SU-DHL-6 (cell line): Measurements from ENCODE around the gene SOX21.

Source experiments
- H2AFZ ChIP-seq: fragments of 200-600 bp; sonication (generic); 2 replicates; pipeline ENCODE4 v1.6.1; 2014; ENCODE audit warnings: low read depth, mild to moderate bottlenecking, moderate library complexity, mixed read lengths, antibody characterized with exemption, low read length; ENCODE audit not compliant: severe bottlenecking
- H3F3A ChIP-seq: fragments of 200-600 bp; shearing (Covaris generic); 2 replicates; pipeline ENCODE4 v1.6.0; 2016; ENCODE audit warnings: antibody characterized with exemption, mild to moderate bottlenecking; ENCODE audit not compliant: insufficient read depth
- H3K27ac ChIP-seq: fragments of 200-600 bp; sonication (generic); 2 replicates; pipeline ENCODE4 v1.5.1; 2016; ENCODE audit warnings: low read depth, mild to moderate bottlenecking, low read length, moderate library complexity, mixed read lengths
- H3K27me3 ChIP-seq: fragments of 200-600 bp; sonication (generic), shearing (Covaris generic); 2 replicates; pipeline ENCODE4 v1.6.0; 2014; ENCODE audit warnings: mild to moderate bottlenecking, low read length
- H3K36me3 ChIP-seq: fragments of 200-600 bp; sonication (generic); 2 replicates; pipeline ENCODE4 v1.6.1; 2014; ENCODE audit warnings: mild to moderate bottlenecking, low read length, mixed read lengths
- H3K4me2 ChIP-seq: fragments of 300-600, 200-600 bp; shearing (Covaris generic), sonication (generic); 2 replicates; pipeline ENCODE4 v1.6.0; 2014; ENCODE audit warnings: low read length, low read depth, mild to moderate bottlenecking; ENCODE audit not compliant: poor library complexity, severe bottlenecking
- H3K4me3 ChIP-seq: fragments of 200-600 bp; sonication (generic); 2 replicates; pipeline ENCODE4 v1.5.1; 2014; ENCODE audit warnings: antibody characterized with exemption, low read length, mild to moderate bottlenecking, mixed read lengths; ENCODE audit not compliant: insufficient read depth, poor library complexity, severe bottlenecking
- H3K79me2 ChIP-seq: fragments of 200-600 bp; sonication (generic); 2 replicates; pipeline ENCODE4 v1.6.1; 2014; ENCODE audit warnings: mild to moderate bottlenecking, low read length, moderate library complexity; ENCODE audit not compliant: insufficient read depth
- H3K9ac ChIP-seq: fragments of 200-600 bp; sonication (generic); 2 replicates; pipeline ENCODE4 v1.7.0; 2014; ENCODE audit warnings: mild to moderate bottlenecking, low read length
- H3K9me2 ChIP-seq: fragments of 200-600 bp; sonication (generic); replicated peaks from 2 replicates; pipeline ENCODE4 v1.6.1; 2014; ENCODE audit warnings: low read length; ENCODE audit not compliant: insufficient read depth
- H3K9me3 ChIP-seq: fragments of 200-600 bp; sonication (generic); 2 replicates; pipeline ENCODE4 v1.6.1; 2014; ENCODE audit warnings: low read length, mixed read lengths; ENCODE audit not compliant: insufficient read depth
- H4K20me1 ChIP-seq: fragments of 200-600 bp; sonication (generic); 2 replicates; pipeline ENCODE4 v1.6.1; 2014; ENCODE audit warnings: low read depth, mild to moderate bottlenecking, antibody characterized with exemption, low read length, moderate library complexity, mixed read lengths
- CTCF ChIP-seq: fragments of 200-600 bp; sonication (generic); IDR thresholded peaks from one replicate; pipeline ENCODE4 v1.5.1; 2017; ENCODE audit warnings: antibody characterized with exemption, mild to moderate bottlenecking, low read length, moderate library complexity; ENCODE audit not compliant: insufficient read depth, poor library complexity, severe bottlenecking
- EZH2phosphoT487 ChIP-seq: fragments of 200-600 bp; sonication (generic), shearing (Covaris generic); conservative IDR thresholded peaks from 2 replicates; pipeline ENCODE4 v1.6.1; 2018; ENCODE audit warnings: mild to moderate bottlenecking, antibody characterized with exemption, low read length, moderate library complexity, mixed read lengths

SOX21 gene

GRCh38 chr13:94712287-94712811 lies at the start of gene SOX21:
Gene SOX21, minus strand, starts transcription at chr13:94712545. Its CDS starts 496 bp downstream, at chr13:94712049.
- no peak within 1 kb of the TSS for H3K27ac ChIP-seq
- no peak within 1 kb of the TSS for H3K4me3 ChIP-seq
- TF ChIP-seq EZH2phosphoT487, result no peak
- no peak for TF ChIP-seq CTCF
- no peaks in the 10 kb centered on the region for H4K20me1 ChIP-seq
- H3K4me2 ChIP-seq, result no peak within 1 kb of the TSS
- H3F3A ChIP-seq, result no peaks in the 10 kb centered on the region
- H3K9me2 ChIP-seq, result no peaks in the 10 kb centered on the region
- H3K27me3 ChIP-seq, result no peaks in the 10 kb centered on the region
- H2AFZ ChIP-seq, result no peak within 1 kb of the TSS
- H3K9me3 ChIP-seq, result no peaks in the 10 kb centered on the region
- H3K36me3 ChIP-seq, result no peaks in the 10 kb centered on the region
- H3K79me2 ChIP-seq, result no peaks in the 10 kb centered on the region
- no peak within 1 kb of the TSS for H3K9ac ChIP-seq

DNA sequence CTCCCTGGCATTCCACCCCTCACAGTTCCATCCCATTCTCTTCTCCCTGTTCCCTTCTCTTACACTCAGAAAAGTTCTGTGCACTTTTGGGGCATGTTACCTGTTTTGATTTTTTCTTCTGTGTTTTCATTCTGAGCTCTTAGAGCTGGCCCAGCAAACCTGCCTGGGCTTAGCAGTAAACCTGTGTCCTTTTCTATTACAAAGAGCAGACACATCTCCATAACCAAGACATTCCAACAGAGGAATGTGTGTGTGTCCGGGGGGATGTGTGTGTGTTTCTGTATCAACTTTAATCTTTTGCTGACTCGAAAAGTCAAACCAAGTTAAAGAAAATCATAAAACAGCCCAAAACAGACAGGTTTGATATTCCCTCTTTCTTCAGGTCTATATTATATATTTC lies 49.1 kb upstream of the SOX21 start:
- Histone ChIP-seq H3K79me2 (no peaks in the 10 kb centered on the region), H3K27me3 (no peaks in the 10 kb centered on the region), H4K20me1 (no peaks in the 10 kb centered on the region), H3K36me3 (no peaks in the 10 kb centered on the region), H3K4me2 (no peak overlapping the region), H3K4me3 (no peak overlapping the region), H3K9ac (no peak overlapping the region), H3K9me2 (no peaks in the 10 kb centered on the region), H3K9me3 (no peaks in the 10 kb centered on the region), H3F3A (no peaks in the 10 kb centered on the region), H2AFZ (no peak overlapping the region), H3K27ac (no peak overlapping the region)
- TF ChIP-seq EZH2phosphoT487 (no peak), CTCF (no peak)

DNA sequence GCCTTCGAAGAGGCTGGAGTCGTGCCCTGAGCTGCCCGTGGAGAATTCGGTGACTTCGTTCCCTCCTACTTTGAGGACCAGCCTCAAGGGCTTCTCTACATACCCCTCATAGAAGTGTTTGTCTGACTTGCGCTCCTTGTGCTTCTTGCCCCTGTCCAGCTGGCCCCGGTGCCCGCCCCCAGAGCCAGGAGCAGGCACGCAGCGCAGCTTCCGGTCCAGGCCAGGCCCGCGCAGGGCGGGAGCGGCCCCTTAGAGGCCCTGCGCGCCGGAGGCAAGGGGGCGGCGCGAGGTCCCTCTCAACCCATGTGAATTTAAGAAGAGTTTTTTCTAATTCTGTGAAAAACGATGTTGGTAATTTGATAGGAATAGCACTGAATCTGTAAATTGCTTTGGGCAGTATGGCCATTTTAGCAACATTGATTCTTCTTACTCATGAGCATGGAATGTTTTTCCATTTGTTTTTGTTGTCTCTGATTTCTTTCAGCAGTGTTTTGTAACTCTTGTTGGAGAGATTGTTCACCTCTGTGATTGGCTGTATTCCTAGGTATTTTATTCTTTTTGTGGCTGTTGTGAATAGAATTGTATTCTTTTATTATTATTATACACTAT lies 46.9 kb upstream of the SOX21 start:
- Histone ChIP-seq H3K9me2 (no peaks in the 10 kb centered on the region), H3K79me2 (no peaks in the 10 kb centered on the region), H3K9me3 (no peaks in the 10 kb centered on the region), H3K27ac (no peak overlapping the region), H3K9ac (no peak overlapping the region), H3K4me2 (no peak overlapping the region), H2AFZ (no peak overlapping the region), H3F3A (no peaks in the 10 kb centered on the region), H3K27me3 (no peaks in the 10 kb centered on the region), H3K36me3 (no peaks in the 10 kb centered on the region), H3K4me3 (no peak overlapping the region), H4K20me1 (no peaks in the 10 kb centered on the region)
- no peak for TF ChIP-seq EZH2phosphoT487
- TF ChIP-seq CTCF, result no peak
